SK-N-SH (cell line): ENCODE results near the gene AP1B1. TPM values are rescaled to one million over a fixed set of nuclear protein-coding genes. Genes with fewer than 3 reads are reported as not detected.
"Not testable (repeated sequence)": the region's sequence is repeated elsewhere in the genome, so short reads cannot be mapped to it uniquely, and the experiment has no call there.

Source experiments
- CTCF ChIA-PET: fragments of 300-600, 350-600 bp; formaldehyde crosslinking; extraction: SDS; loops from one replicate; lab custom pipeline; 2021; lab: Yijun Ruan, JAX
- POLR2A ChIA-PET: fragments of 350-600 bp; sonication (Branson Sonifier 250); formaldehyde crosslinking; extraction: SDS; loops from one replicate; lab custom pipeline; 2020; ENCODE audit warnings: antibody characterized with exemption, inconsistent platforms; lab: Yijun Ruan, JAX
- DNase-seq: peaks from one replicate; pipeline ENCODE4 v3.0.0; 2012
- H2AFZ ChIP-seq: fragments of 200-600 bp; sonication (generic); 2 replicates; pipeline ENCODE4 v1.8.1; 2016; ENCODE audit warnings: antibody characterized with exemption, mild to moderate bottlenecking, low read depth
- H3F3A ChIP-seq: fragments of 200-600 bp; sonication (generic); replicated peaks from 2 replicates; pipeline ENCODE3; 2016; ENCODE audit warnings: antibody characterized with exemption, mild to moderate bottlenecking; ENCODE audit not compliant: insufficient read depth
- H3K27ac ChIP-seq, 2 experiments: fragments of 200-500 bp in 1 of 2; fragments of 200-600 bp in 1 of 2; sonication (Bioruptor generic) in 1 of 2; sonication (generic), shearing (Covaris generic) in 1 of 2; 2 replicates each; pipeline versions ENCODE4 v1.5.1 to v1.6.1; 2014 to 2016; ENCODE audit warnings: low read depth in 2 of 2, inconsistent platforms in 1 of 2, low read length in 1 of 2, mild to moderate bottlenecking in 1 of 2, mixed read lengths in 1 of 2
- H3K27me3 ChIP-seq: fragments of 200-600 bp; sonication (generic), shearing (Covaris generic); 2 replicates; pipeline ENCODE4 v1.6.1; 2016; ENCODE audit warnings: mixed run types; ENCODE audit not compliant: insufficient read depth
- H3K36me3 ChIP-seq, 2 experiments: fragments of 200-500 bp in 1 of 2; fragments of 200-600 bp in 1 of 2; sonication (Bioruptor generic) in 1 of 2; sonication (generic) in 1 of 2; replicated peaks in 1 of 2; 2 replicates each; pipeline versions ENCODE3 to v1.5.1; 2014 to 2016; ENCODE audit warnings: low read length in 1 of 2, mild to moderate bottlenecking in 1 of 2; ENCODE audit not compliant: insufficient read depth in 2 of 2, control insufficient read depth in 1 of 2
- H3K4me1 ChIP-seq, 2 experiments: fragments of 200-500 bp in 1 of 2; fragments of 200-600 bp in 1 of 2; sonication (Bioruptor generic) in 1 of 2; sonication (generic), shearing (Covaris generic) in 1 of 2; 2 replicates each; pipeline versions ENCODE4 v1.5.1 to v1.6.1; 2014 to 2016; ENCODE audit warnings: low read depth in 1 of 2, low read length in 1 of 2, mixed run types in 1 of 2; ENCODE audit not compliant: insufficient read depth in 2 of 2, control insufficient read depth in 1 of 2
- H3K4me2 ChIP-seq: fragments of 200-600 bp; sonication (generic), shearing (Covaris generic); 2 replicates; pipeline ENCODE4 v1.6.1; 2017; ENCODE audit warnings: mixed run types
- H3K4me3 ChIP-seq, 2 experiments: fragments of 200-500 bp in 1 of 2; fragments of 200-600 bp in 1 of 2; sonication (Bioruptor generic) in 1 of 2; sonication (generic), shearing (Covaris generic) in 1 of 2; 2 replicates each; pipeline versions ENCODE4 v1.5.1 to v1.8.1; 2014 to 2016; ENCODE audit warnings: low read depth in 2 of 2, inconsistent platforms in 1 of 2, low read length in 1 of 2, mild to moderate bottlenecking in 1 of 2, mixed read lengths in 1 of 2, moderate library complexity in 1 of 2
- H3K79me2 ChIP-seq: fragments of 200-600 bp; sonication (generic); 2 replicates; pipeline ENCODE4 v1.8.1; 2017; ENCODE audit warnings: mild to moderate bottlenecking; ENCODE audit not compliant: insufficient read depth
- H3K9ac ChIP-seq: fragments of 200-600 bp; sonication (generic); 2 replicates; pipeline ENCODE4 v1.6.1; 2017; ENCODE audit warnings: mixed run types
- H3K9me2 ChIP-seq: fragments of 200-600 bp; sonication (generic); 2 replicates; pipeline ENCODE4 v1.6.1; 2017; ENCODE audit warnings: mixed run types
- H3K9me3 ChIP-seq: fragments of 200-600 bp; sonication (generic); 2 replicates; pipeline ENCODE4 v1.6.1; 2017; ENCODE audit warnings: mixed run types, mild to moderate bottlenecking, moderate library complexity
- H4K20me1 ChIP-seq: fragments of 200-600 bp; sonication (generic); 2 replicates; pipeline ENCODE4 v1.6.1; 2017; ENCODE audit warnings: mild to moderate bottlenecking, mixed run types; ENCODE audit not compliant: insufficient read depth
- CTCF ChIP-seq: fragments of 200-600 bp; sonication (generic); IDR thresholded peaks from 2 replicates; pipeline ENCODE4 v1.6.1; 2017; ENCODE audit warnings: antibody characterized with exemption, mild to moderate bottlenecking, moderate library complexity
- ELF1 ChIP-seq: IDR thresholded peaks from 2 replicates; pipeline ENCODE4 v1.4.0; 2012
- EZH2phosphoT487 ChIP-seq: fragments of 200-600 bp; sonication (generic); IDR thresholded peaks from 2 replicates; pipeline ENCODE4 v1.6.1; 2017; ENCODE audit warnings: low read depth, mixed run types, mild to moderate bottlenecking, antibody characterized with exemption, moderate library complexity, borderline replicate concordance
- FOSL2 ChIP-seq: IDR thresholded peaks from 2 replicates; pipeline ENCODE4 v1.4.0; 2012; ENCODE audit warnings: low read depth, mild to moderate bottlenecking, moderate library complexity, borderline replicate concordance
- MEF2A ChIP-seq: IDR thresholded peaks from 2 replicates; pipeline ENCODE4 v1.4.0; 2012; ENCODE audit warnings: low read depth, borderline replicate concordance
- POLR2AphosphoS5 ChIP-seq: IDR thresholded peaks from 2 replicates; pipeline ENCODE4 v1.6.1; 2012; ENCODE audit warnings: low read depth, low read length
- SIN3A ChIP-seq: IDR thresholded peaks from 2 replicates; pipeline ENCODE4 v1.6.1; 2012; ENCODE audit warnings: low read depth, mild to moderate bottlenecking, low read length, moderate library complexity, borderline replicate concordance
- SMC3 ChIP-seq: IDR thresholded peaks from 2 replicates; pipeline ENCODE4 v1.6.1; 2012; ENCODE audit warnings: low read depth, low read length, improper control_type of control experiment
- TEAD4 ChIP-seq: IDR thresholded peaks from 2 replicates; pipeline ENCODE4 v1.4.0; 2012; ENCODE audit warnings: mild to moderate bottlenecking, borderline replicate concordance; ENCODE audit not compliant: insufficient read depth
- USF2 ChIP-seq: fragments of 150-350 bp; IDR thresholded peaks from 2 replicates; pipeline ENCODE4 v1.6.1; 2017; ENCODE audit warnings: antibody characterized with exemption, low read length, low read depth, borderline replicate concordance
- YY1 ChIP-seq: IDR thresholded peaks from 2 replicates; pipeline ENCODE4 v1.4.0; 2012; ENCODE audit warnings: low read depth, mild to moderate bottlenecking
- WGBS: methylation state at CpG from one replicate; pipeline ENCODE4 v1.1.6; 2017; ENCODE audit warnings: low lambda C conversion rate; 5-methylcytosine and 5-hydroxymethylcytosine counted together
- polyA plus RNA-seq, 3 experiments: library from polyadenylated mRNA; depleted of rRNA; stranded (reverse); fragments of >200 nt; gene quantifications; 2 replicates each; pipeline ENCODE4 v1.2.3, GENCODE V29; 2012
- TF ChIP-seq, protein P1 (sequence below): IDR thresholded peaks from 2 replicates; pipeline ENCODE4 v1.6.1; 2012; ENCODE audit warnings: mild to moderate bottlenecking, low read depth, low read length, moderate library complexity
- TF ChIP-seq, protein P2 (sequence below): IDR thresholded peaks from 2 replicates; pipeline ENCODE4; 2012
- TF ChIP-seq, protein P3 (sequence below): IDR thresholded peaks from 2 replicates; pipeline ENCODE4 v1.4.0; 2012; ENCODE audit warnings: low read depth, borderline replicate concordance

The AP1B1 gene
- polyA plus RNA-seq, 1 of the 3 experiments (the other 2 are of a cell fraction), result 51.9 TPM

DNA sequence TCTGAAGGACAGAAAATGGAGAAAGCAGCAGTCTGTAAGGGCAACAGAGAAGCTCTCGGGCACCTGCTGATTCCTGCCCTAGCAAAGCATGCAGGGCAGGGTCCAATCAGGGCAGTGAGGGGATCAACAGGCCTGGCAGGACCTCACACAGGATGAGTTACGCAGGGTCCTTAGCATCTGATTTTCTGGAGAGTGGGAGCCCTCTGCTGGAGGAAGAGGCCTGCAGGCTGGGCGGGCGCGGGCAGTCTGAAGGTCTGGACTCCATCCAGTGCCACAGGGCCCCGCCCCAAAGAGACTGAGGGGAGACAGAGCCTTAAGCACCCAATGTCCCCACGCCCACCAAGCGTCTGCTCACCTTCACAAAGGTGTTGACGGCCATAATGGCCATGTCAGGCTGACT lies 28.9 kb downstream of the AP1B1 start (continued):
- TF ChIP-seq, protein P1, sequence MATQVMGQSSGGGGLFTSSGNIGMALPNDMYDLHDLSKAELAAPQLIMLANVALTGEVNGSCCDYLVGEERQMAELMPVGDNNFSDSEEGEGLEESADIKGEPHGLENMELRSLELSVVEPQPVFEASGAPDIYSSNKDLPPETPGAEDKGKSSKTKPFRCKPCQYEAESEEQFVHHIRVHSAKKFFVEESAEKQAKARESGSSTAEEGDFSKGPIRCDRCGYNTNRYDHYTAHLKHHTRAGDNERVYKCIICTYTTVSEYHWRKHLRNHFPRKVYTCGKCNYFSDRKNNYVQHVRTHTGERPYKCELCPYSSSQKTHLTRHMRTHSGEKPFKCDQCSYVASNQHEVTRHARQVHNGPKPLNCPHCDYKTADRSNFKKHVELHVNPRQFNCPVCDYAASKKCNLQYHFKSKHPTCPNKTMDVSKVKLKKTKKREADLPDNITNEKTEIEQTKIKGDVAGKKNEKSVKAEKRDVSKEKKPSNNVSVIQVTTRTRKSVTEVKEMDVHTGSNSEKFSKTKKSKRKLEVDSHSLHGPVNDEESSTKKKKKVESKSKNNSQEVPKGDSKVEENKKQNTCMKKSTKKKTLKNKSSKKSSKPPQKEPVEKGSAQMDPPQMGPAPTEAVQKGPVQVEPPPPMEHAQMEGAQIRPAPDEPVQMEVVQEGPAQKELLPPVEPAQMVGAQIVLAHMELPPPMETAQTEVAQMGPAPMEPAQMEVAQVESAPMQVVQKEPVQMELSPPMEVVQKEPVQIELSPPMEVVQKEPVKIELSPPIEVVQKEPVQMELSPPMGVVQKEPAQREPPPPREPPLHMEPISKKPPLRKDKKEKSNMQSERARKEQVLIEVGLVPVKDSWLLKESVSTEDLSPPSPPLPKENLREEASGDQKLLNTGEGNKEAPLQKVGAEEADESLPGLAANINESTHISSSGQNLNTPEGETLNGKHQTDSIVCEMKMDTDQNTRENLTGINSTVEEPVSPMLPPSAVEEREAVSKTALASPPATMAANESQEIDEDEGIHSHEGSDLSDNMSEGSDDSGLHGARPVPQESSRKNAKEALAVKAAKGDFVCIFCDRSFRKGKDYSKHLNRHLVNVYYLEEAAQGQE, result no peak
- TF ChIP-seq USF2 (no peak), TEAD4 (no peak)
- TF ChIP-seq, protein P2, sequence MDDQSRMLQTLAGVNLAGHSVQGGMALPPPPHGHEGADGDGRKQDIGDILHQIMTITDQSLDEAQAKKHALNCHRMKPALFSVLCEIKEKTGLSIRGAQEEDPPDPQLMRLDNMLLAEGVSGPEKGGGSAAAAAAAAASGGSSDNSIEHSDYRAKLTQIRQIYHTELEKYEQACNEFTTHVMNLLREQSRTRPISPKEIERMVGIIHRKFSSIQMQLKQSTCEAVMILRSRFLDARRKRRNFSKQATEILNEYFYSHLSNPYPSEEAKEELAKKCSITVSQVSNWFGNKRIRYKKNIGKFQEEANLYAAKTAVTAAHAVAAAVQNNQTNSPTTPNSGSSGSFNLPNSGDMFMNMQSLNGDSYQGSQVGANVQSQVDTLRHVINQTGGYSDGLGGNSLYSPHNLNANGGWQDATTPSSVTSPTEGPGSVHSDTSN, result no peak

GRCh38 chr22:29357193-29357890 lies 31.0 kb downstream of the AP1B1 start:
- not testable (repeated sequence) for H3F3A ChIP-seq
- CTCF ChIA-PET, result interaction anchor here (1.2 to 8.0 kb wide), 5 partner anchors 17 to 112 kb away, joined by 3 to 63 read pairs (median 4); partner anchors contain the start of gene GAS2L1

DNA sequence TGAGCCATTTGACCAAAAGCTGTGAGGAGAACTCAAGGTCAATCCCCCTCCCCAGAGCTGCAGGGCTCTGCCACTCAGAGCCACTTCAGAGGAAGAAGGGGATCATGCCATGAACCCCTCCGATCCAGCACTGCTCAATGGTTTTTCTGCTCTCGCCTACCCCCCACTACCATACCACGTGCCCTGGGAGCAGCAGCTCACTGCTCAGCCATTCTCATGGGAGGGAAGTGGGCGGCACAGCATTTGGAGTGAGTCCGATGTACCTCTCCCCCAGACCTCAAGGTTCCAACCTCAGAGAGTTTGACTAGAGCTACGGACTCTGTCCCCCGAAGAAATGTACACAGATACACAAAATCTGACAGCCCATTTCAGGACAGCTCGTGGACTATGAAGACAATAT lies 34.5 kb downstream of the AP1B1 start:
- POLR2A ChIA-PET, result interaction anchor here (0.6 kb wide), 1 partner anchor 38 kb away, joined by 3 read pairs; the partner anchor contains the start of gene RASL10A
- TF ChIP-seq, protein P3, sequence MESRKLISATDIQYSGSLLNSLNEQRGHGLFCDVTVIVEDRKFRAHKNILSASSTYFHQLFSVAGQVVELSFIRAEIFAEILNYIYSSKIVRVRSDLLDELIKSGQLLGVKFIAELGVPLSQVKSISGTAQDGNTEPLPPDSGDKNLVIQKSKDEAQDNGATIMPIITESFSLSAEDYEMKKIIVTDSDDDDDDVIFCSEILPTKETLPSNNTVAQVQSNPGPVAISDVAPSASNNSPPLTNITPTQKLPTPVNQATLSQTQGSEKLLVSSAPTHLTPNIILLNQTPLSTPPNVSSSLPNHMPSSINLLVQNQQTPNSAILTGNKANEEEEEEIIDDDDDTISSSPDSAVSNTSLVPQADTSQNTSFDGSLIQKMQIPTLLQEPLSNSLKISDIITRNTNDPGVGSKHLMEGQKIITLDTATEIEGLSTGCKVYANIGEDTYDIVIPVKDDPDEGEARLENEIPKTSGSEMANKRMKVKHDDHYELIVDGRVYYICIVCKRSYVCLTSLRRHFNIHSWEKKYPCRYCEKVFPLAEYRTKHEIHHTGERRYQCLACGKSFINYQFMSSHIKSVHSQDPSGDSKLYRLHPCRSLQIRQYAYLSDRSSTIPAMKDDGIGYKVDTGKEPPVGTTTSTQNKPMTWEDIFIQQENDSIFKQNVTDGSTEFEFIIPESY, result no peak
- TF ChIP-seq MEF2A (no peak), YY1 (no peak), SIN3A (no peak), SMC3 (no peak), EZH2phosphoT487 (no peak), POLR2AphosphoS5 (no peak), ELF1 (no peak), CTCF (no peak), FOSL2 (no peak)

More at GRCh38 chr22:29357193-29357890, 31.0 kb downstream of the AP1B1 start:
- POLR2A ChIA-PET, H3K9me3 ChIP-seq, H3K27me3 ChIP-seq, DNase-seq, H3K9ac ChIP-seq, H3K4me3 ChIP-seq, H3K79me2 ChIP-seq, H4K20me1 ChIP-seq, H3K9me2 ChIP-seq, H3K4me2 ChIP-seq, H2AFZ ChIP-seq, H3K27ac ChIP-seq, H3K4me1 ChIP-seq: not testable (repeated sequence)
- peaks cover 27 to 51% of the 10 kb centered on the region in 2 experiments for H3K36me3 ChIP-seq
- 98% methylated on average over 12 of the region's 12 CpGs for WGBS

More for the DNA sequence above, 34.5 kb downstream of the AP1B1 start:
- no peak for DNase-seq
- Histone ChIP-seq H3K4me1 (no peaks in the 10 kb centered on the region), H4K20me1 (no peaks in the 10 kb centered on the region), H3K27ac (no peak overlapping the region), H3K27me3 (no peaks in the 10 kb centered on the region), H3F3A (no peaks in the 10 kb centered on the region), H2AFZ (no peak overlapping the region), H3K4me3 (no peak overlapping the region), H3K79me2 (no peaks in the 10 kb centered on the region), H3K4me2 (no peak overlapping the region), H3K9me3 (no peaks in the 10 kb centered on the region), H3K9ac (no peak overlapping the region), H3K9me2 (no peaks in the 10 kb centered on the region), H3K36me3 (peaks cover 30 to 78% of the 10 kb centered on the region in 2 experiments)
- WGBS, result 95% methylated on average over 7 of the region's 8 CpGs
- CTCF ChIA-PET, result interaction anchor here (0.7 to 8.0 kb wide), 3 partner anchors 10 to 48 kb away, joined by 3 to 63 read pairs (median 4); partner anchors contain the start of gene GAS2L1
